HG03442 (cell line): ENCODE measurements around the gene AHNAK2.
"Not testable (repeated sequence)": the region's sequence is repeated elsewhere in the genome, so short reads cannot be mapped to it uniquely, and the experiment has no call there.

Source experiments
- ATAC-seq: cut with Tn5 transposase; IDR thresholded peaks from one replicate; pipeline ENCODE4 v1.9.1; 2021; ENCODE audit warnings: mild to moderate bottlenecking, moderate library complexity; ENCODE audit not compliant: unreplicated experiment

The AHNAK2 gene

DNA sequence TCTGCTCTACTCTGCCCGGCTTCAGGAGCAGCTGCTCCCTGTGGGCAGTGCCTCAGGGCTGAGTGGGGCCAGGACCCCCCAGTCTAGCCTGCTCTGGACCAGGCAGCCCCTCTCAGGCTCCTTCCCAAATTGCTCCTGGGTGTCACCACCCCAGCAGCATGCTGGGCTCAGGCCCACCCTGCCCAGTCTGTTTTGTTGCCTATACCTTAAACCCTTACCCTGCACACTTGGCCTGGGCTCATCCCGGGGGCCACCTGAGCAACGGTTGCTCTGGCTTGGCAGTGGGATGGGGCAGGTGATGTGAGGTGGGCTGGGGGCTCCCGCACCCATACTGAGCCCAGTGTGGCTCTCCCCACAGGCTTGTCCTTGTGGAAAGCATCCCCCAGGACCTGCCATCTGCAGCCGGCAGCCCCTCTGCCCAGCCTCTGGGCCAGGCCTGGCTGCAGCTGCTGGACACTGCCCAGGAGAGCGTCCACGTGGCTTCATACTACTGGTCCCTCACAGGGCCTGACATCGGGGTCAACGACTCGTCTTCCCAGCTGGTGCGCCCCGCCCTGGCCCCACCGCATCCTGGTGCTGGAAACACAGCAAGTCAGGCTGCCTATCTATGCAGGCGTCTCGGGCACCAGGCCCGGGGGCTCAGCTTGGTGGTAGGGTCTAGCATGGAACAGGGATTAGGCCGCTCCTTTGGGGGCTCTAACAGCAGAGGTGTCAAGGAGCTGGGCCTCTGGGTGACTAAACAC is 49.6 kb downstream of the AHNAK2 start:
- no peak for ATAC-seq

DNA sequence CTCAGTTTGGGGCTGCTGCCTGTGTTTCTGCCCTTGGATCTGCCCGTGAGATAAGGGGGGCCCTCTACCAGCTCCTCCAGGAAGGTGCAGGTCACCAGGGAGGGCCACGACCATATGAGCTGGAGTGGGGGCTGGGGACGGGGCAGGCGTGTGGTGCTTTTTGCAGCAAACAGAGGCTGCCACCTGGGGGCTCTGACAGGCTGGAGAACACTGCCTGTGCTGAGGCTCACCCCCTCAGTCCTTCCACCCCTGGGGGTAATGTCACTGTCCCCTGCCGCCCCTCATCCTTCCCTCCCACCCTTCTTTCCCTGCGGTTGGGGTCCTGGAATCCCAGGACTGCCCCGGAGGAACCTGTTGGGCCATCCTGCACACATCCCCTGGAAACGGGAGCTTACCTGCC is 50.3 kb downstream of the AHNAK2 start:
- no peak for ATAC-seq

DNA sequence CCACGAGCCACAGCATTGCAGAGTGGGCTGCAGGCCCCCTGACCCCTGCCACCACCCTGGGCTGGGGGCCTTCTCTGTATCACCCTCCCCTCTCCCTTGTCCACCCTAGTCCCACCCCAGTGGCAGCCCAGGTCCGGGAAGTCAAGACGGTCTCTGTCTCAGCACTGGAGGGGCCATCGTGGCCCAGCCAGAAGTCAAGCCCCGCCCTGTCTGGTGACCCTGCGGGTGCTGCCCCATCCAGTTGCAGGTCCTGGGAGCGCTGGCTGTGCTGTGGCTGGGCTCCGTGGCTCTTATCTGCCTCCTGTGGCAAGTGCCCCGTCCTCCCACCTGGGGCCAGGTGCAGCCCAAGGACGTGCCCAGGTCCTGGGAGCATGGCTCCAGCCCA is 50.8 kb downstream of the AHNAK2 start:
- ATAC-seq, result no peak

- ATAC-seq, result peak; percentile 73
Measured at GRCh38 chr14:104926619-104927431, 51.3 kb downstream of the AHNAK2 start.

- no peak for ATAC-seq
Measured at GRCh38 chr14:104925855-104926609, 52.1 kb downstream of the AHNAK2 start.

DNA sequence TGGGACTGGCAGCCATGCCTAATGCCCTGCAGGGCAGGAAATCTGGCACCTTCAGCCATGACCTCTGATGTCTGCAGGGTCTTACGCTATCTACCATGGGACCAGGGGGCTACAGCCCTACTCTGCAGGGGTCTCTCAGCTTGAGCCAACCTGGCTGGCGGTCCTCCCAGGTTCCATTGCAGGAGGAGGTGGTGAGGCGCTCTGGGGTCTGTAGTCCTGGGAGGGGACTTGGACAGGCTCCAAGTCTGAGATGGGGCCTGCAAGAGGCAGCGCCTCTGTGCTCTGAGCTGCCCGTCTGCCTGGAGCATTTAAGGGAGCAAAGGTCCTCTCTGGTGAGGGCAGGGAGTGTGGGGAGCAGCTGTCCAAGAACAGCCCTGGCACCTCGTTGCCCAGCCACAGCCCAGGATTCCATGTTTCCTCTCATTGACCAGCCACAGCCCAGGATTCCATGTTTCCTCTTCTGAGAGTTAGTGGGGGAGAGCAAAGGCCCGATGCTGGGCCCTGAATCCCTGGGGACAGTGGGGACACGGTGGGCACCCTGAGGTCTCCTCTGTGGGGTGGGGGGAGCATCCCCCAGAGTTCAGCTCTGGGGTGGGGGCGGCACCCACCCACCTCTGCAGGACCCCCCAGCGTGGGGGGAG is 52.8 kb downstream of the AHNAK2 start:
- ATAC-seq, result no peak

GRCh38 chr14:104924421-104925213 is 53.6 kb downstream of the AHNAK2 start, which contains the start of gene PLD4:
Gene PLD4, plus strand, starts transcription at chr14:104924879. Its CDS starts 2,262 bp downstream, at chr14:104927141.
- ATAC-seq, result no peak

GRCh38 chr14:104923640-104924420 is 54.3 kb downstream of the AHNAK2 start:
- ATAC-seq, result no peak

- ATAC-seq, result no peak
Measured at GRCh38 chr14:104919993-104920315, 58.2 kb downstream of the AHNAK2 start.

DNA sequence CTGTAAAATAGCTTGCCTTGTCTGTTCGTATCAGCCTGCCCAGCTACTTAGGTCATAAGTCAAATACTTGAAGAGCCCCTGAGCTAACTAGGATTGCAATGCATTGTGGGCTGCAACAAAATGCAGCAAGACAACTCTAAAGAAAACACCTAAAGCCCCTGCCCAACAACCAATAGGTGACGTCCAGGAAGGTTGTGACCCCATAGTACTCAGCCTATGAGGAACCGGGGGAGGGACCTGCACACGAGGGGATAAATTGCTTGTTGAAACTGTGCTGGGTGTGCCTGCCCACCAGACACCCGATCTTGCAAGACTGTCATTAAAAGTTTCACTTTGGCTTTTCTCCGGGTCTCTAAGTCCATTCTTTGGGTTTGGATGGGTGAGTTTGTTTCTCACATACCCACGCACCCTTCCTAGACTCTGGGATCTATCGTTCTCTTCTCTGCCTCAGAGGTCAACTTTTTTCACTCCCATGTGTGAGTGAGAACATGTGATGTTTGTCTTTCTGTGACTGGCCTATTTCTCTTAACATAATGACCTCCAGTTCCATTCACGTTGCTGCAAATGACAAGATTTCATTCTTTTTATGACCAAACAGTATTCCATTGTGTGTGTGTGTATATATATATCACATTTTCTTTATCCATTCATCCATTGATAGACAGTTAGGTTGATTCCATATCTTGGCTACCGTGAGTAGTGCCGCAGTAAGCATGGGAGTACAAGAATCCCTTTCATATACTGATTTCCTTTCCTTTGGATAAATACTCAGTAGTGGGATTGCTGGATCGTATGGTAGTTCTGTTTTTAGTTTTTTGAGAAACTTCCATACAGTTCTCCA is 58.8 kb downstream of the AHNAK2 start:
- not testable (repeated sequence) for ATAC-seq

- no peak for ATAC-seq
Measured at GRCh38 chr14:104917993-104918392, 60.2 kb downstream of the AHNAK2 start.

- ATAC-seq, result no peak
Measured at GRCh38 chr14:104917116-104917515, 61.1 kb downstream of the AHNAK2 start.

DNA sequence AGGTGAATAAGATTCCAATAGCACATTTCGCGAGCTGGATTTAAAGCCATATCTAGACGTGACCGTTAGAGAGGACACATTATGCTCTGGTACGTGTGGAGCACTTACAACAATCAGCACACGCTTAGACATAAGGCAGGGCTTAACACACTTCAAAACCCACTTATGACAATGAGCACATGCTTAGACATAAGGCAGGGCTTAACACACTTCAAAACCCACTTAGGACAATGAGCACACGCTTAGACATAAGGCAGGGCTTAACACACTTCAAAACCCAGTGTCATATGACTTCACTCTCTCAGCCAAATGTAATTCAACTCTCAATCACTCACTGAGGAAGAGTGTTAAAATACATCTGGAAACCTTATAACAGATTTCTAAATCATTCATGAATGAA is 64.7 kb downstream of the AHNAK2 start:
- no peak for ATAC-seq

DNA sequence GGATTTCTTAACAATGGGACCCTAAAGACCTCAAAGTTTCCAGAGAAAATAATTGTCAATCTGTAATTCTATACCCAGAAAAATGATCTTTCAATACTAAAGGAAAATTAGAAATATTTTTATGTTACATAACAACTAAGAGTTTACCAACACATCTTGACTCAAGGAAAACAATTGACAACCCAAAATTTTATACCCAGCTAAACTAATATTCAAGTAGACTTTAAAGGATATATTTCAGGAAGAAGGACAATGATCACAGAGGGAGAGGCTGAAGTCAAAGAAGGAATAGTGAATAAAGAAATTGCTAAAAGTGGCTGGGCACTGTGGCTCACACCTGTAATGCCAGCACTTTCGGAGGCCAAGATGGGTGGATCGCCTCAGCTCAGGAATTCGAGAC is 66.1 kb downstream of the AHNAK2 start:
- no peak for ATAC-seq

GRCh38 chr14:104908303-104908702 is 69.9 kb downstream of the AHNAK2 start:
- no peak for ATAC-seq

GRCh38 chr14:104905579-104905933 is 72.6 kb downstream of the AHNAK2 start:
- not testable (repeated sequence) for ATAC-seq

DNA sequence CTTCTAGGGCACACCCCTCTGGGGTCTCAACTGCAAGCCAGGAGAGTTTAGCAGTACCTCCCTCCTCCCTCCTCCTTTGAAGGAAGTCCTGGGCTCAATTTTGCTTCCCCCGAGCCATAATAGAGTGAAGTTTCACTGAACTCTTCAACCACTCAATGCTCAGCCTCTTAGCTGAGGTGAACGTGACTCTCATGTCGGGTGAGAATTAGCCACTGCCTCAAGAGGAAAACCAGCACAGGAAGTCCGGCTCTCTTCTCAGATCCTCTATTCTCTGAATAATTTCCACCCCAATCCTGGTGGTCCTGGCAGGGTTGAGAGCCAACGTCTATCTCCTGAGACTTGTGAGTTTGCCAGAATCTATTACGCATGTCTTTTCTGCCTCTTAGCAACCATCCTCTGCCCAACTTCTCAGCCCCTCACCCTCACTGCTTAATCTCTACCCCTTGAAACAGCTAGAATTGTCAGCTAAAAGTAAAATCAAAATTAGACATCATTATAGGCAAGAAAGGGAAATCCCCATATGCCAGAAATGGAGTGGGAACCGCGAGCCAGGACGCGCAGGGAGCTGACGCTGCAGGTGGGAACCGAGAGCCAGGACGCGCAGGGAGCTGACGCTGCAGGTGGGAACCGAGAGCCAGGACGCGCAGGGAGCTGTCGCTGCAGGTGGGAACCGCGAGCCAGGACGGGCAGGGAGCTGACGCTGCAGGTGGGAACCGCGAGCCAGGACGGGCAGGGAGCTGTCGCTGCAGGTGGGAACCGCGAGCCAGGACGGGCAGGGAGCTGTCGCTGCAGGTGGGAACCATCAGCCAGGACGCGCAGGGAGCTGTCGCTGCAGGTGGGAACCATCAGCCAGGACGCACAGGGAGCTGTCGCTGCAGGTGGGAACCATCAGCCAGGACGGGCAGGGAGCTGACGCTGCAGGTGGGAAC is 73.3 kb downstream of the AHNAK2 start:
- not testable (repeated sequence) for ATAC-seq

- ATAC-seq, result no peak
Measured at GRCh38 chr14:104903990-104904389, 74.2 kb downstream of the AHNAK2 start.
